ENCODE measurements around the gene SLC13A2.
"Not testable (repeated sequence)": the region's sequence is repeated elsewhere in the genome, so short reads cannot be mapped to it uniquely, and the experiment has no call there.

Gene SLC13A2

GRCh38 chr17:28473542-28473941 lies at the start of gene SLC13A2:
Gene SLC13A2, plus strand, starts transcription at chr17:28473644. Its CDS starts 69 bp downstream, at chr17:28473713.
- no peak for DNase-seq (ENCODE audit: low read depth)

GRCh38 chr17:28425206-28425605 lies 48.2 kb upstream of the SLC13A2 start:
- DNase-seq (ENCODE audit: low read depth), result no peak

GRCh38 chr17:28426081-28426519 lies 47.3 kb upstream of the SLC13A2 start:
- DNase-seq (ENCODE audit: low read depth), result no peak

GRCh38 chr17:28427371-28427770 lies 46.1 kb upstream of the SLC13A2 start:
- no peak for DNase-seq (ENCODE audit: low read depth)

GRCh38 chr17:28427982-28428381 lies 45.5 kb upstream of the SLC13A2 start:
- DNase-seq (ENCODE audit: low read depth), result not testable (repeated sequence)

GRCh38 chr17:28433721-28434120 lies 39.7 kb upstream of the SLC13A2 start:
- no peak for DNase-seq (ENCODE audit: low read depth)

- not testable (repeated sequence) for DNase-seq (ENCODE audit: low read depth)
These were observed 39.1 kb upstream of the SLC13A2 start for GRCh38 chr17:28434326-28434725.

- DNase-seq (ENCODE audit: low read depth), result no peak
These were observed 29.4 kb upstream of the SLC13A2 start for GRCh38 chr17:28443901-28444638.

- no peak for DNase-seq (ENCODE audit: low read depth)
These were observed 26.6 kb upstream of the SLC13A2 start for GRCh38 chr17:28446716-28447395.

- no peak for DNase-seq (ENCODE audit: low read depth)
These were observed 26.1 kb upstream of the SLC13A2 start for GRCh38 chr17:28447396-28447760.

GRCh38 chr17:28449859-28450258 lies 23.6 kb upstream of the SLC13A2 start:
- DNase-seq (ENCODE audit: low read depth), result no peak

- DNase-seq (ENCODE audit: low read depth), result no peak
These were observed 15.6 kb upstream of the SLC13A2 start for GRCh38 chr17:28457890-28458289.

- not testable (repeated sequence) for DNase-seq (ENCODE audit: low read depth)
These were observed 14.6 kb upstream of the SLC13A2 start for GRCh38 chr17:28458881-28459280.

- DNase-seq (ENCODE audit: low read depth), result no peak
These were observed 12.5 kb upstream of the SLC13A2 start for GRCh38 chr17:28460901-28461300.

- no peak for DNase-seq (ENCODE audit: low read depth)
These were observed 7.4 kb upstream of the SLC13A2 start for GRCh38 chr17:28466001-28466400.

- DNase-seq (ENCODE audit: low read depth), result no peak
These were observed 6.9 kb upstream of the SLC13A2 start for GRCh38 chr17:28466521-28467048.

- DNase-seq (ENCODE audit: low read depth), result no peak
These were observed 5.9 kb upstream of the SLC13A2 start for GRCh38 chr17:28467456-28468025.

- not testable (repeated sequence) for DNase-seq (ENCODE audit: low read depth)
These were observed 5.3 kb upstream of the SLC13A2 start for GRCh38 chr17:28468033-28468735.

GRCh38 chr17:28468781-28469180 lies 4.7 kb upstream of the SLC13A2 start:
- DNase-seq (ENCODE audit: low read depth), result no peak

- DNase-seq (ENCODE audit: low read depth), result no peak
These were observed 4.1 kb upstream of the SLC13A2 start for GRCh38 chr17:28469376-28469775.

GRCh38 chr17:28470266-28470913 lies 3.1 kb upstream of the SLC13A2 start:
- no peak for DNase-seq (ENCODE audit: low read depth)

- no peak for DNase-seq (ENCODE audit: low read depth)
These were observed 2.5 kb upstream of the SLC13A2 start for GRCh38 chr17:28470914-28471366.

All from HS-27A (cell line).